ENCODE results near the gene ADARB2.

ADARB2 gene

GRCh38 chr10:1735562-1735961, 1.8 kb downstream of the ADARB2 start:
- DNase-seq: no peak

- no peak for DNase-seq
These were observed 3.0 kb downstream of the ADARB2 start for GRCh38 chr10:1734288-1734687.

GRCh38 chr10:1733720-1734119, 3.6 kb downstream of the ADARB2 start:
- no peak for DNase-seq

- DNase-seq: no peak
These were observed 4.7 kb downstream of the ADARB2 start for GRCh38 chr10:1732564-1732996.

- DNase-seq: no peak
These were observed 5.7 kb downstream of the ADARB2 start for GRCh38 chr10:1731592-1731991.

- DNase-seq: no peak
These were observed 7.6 kb downstream of the ADARB2 start for GRCh38 chr10:1729751-1730150.

GRCh38 chr10:1726861-1727260, 10.5 kb downstream of the ADARB2 start:
- DNase-seq: no peak

GRCh38 chr10:1724921-1725488, 12.3 kb downstream of the ADARB2 start:
- no peak for DNase-seq

- no peak for DNase-seq
These were observed 20.5 kb downstream of the ADARB2 start for GRCh38 chr10:1716839-1717238.

- no peak for DNase-seq
These were observed 21.5 kb downstream of the ADARB2 start for GRCh38 chr10:1715821-1716220.

GRCh38 chr10:1712944-1713671, 24.2 kb downstream of the ADARB2 start:
- no peak for DNase-seq

- DNase-seq: no peak
These were observed 25.0 kb downstream of the ADARB2 start for GRCh38 chr10:1712314-1712713.

GRCh38 chr10:1709161-1709560, 28.2 kb downstream of the ADARB2 start:
- DNase-seq: no peak

- no peak for DNase-seq
These were observed 28.6 kb downstream of the ADARB2 start for GRCh38 chr10:1708746-1709145.

GRCh38 chr10:1706711-1707110, 30.6 kb downstream of the ADARB2 start:
- DNase-seq: no peak

GRCh38 chr10:1706256-1706655, 31.1 kb downstream of the ADARB2 start:
- DNase-seq: no peak

- DNase-seq: no peak
These were observed 39.1 kb downstream of the ADARB2 start for GRCh38 chr10:1698185-1698584.

GRCh38 chr10:1696106-1696505, 41.2 kb downstream of the ADARB2 start:
- no peak for DNase-seq

GRCh38 chr10:1690086-1690485, 47.2 kb downstream of the ADARB2 start:
- no peak for DNase-seq

GRCh38 chr10:1688531-1688930, 48.8 kb downstream of the ADARB2 start:
- no peak for DNase-seq

- no peak for DNase-seq
These were observed 49.6 kb downstream of the ADARB2 start for GRCh38 chr10:1687623-1688150.

GRCh38 chr10:1687190-1687589, 50.1 kb downstream of the ADARB2 start:
- DNase-seq: no peak

- DNase-seq: no peak
These were observed 50.9 kb downstream of the ADARB2 start for GRCh38 chr10:1686491-1686749.

- no peak for DNase-seq
These were observed 51.4 kb downstream of the ADARB2 start for GRCh38 chr10:1685699-1686490.

Data from right hindlimb (tissue), 1 donor.